ENCODE data around the gene ANXA5.

GRCh38 chr4:121658125-121658524 lies 38.7 kb downstream of the ANXA5 start:
- TF ChIP-seq ZNF512 (tag; IDR thresholded peaks at IDR 0.05) (no peak), HDAC3 (IDR thresholded peaks at IDR 0.05; ENCODE audit: borderline replicate concordance, partially characterized antibody) (no peak), EP300 (IDR thresholded peaks at IDR 0.05; ENCODE audit: low read length) (no peak)
